Measurements from ENCODE around the gene SUMF2. TPM values are rescaled to one million over a fixed set of nuclear protein-coding genes. Genes with fewer than 3 reads are reported as not detected.
A peak's percentile ranks its signal among the peaks of the same experiment; 100 is the strongest.

The SUMF2 gene
- total and polyA plus RNA-seq, 2 of the 4 experiments (the other 2 are of a cell fraction): 86.2 to 97.3 TPM

GRCh38 chr7:56079450-56080185, 15.5 kb downstream of the SUMF2 start:
- TF ChIP-seq, protein P1, sequence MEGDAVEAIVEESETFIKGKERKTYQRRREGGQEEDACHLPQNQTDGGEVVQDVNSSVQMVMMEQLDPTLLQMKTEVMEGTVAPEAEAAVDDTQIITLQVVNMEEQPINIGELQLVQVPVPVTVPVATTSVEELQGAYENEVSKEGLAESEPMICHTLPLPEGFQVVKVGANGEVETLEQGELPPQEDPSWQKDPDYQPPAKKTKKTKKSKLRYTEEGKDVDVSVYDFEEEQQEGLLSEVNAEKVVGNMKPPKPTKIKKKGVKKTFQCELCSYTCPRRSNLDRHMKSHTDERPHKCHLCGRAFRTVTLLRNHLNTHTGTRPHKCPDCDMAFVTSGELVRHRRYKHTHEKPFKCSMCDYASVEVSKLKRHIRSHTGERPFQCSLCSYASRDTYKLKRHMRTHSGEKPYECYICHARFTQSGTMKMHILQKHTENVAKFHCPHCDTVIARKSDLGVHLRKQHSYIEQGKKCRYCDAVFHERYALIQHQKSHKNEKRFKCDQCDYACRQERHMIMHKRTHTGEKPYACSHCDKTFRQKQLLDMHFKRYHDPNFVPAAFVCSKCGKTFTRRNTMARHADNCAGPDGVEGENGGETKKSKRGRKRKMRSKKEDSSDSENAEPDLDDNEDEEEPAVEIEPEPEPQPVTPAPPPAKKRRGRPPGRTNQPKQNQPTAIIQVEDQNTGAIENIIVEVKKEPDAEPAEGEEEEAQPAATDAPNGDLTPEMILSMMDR (conservative IDR thresholded peaks at IDR 0.05; ENCODE audit: low read depth, low read length): peak; percentile 73
- peak; percentile 35 for TF ChIP-seq RAD21 (IDR thresholded peaks at IDR 0.05; ENCODE audit: low read length)
- no peak for TF ChIP-seq CEBPB (IDR thresholded peaks at IDR 0.05; ENCODE audit: low read depth, low read length)
- dilution Hi-C loops (cut with HindIII; ENCODE audit: low sequenced_read_pairs, unreplicated experiment) (no loop called here), intact Hi-C loops (cut with micrococcal nuclease) (no loop called here), in situ Hi-C loops (cut with MboI; ENCODE audit: low sequenced_read_pairs) (loop anchor here (10.0 to 25.0 kb wide), 3 partner anchors 435 to 1317 kb away; partner anchors contain the start of gene SEC61G)
- Histone ChIP-seq H2BK20ac (ENCODE audit: low read depth, low read length) (no peak overlapping the region), H3K56ac (ENCODE audit: extremely low read depth, insufficient read depth, low read length) (no peak overlapping the region), H3K4me3 (ENCODE audit: insufficient read depth, low read depth, low read length) (no peak overlapping the region), H2AK9ac (replicated peaks; ENCODE audit: low read depth, low read length, poor library complexity) (peak overlapping the region; percentile 68), H3K4me2 (ENCODE audit: low read depth, low read length) (peak overlapping the region; percentile 7; the same call in 1 of the 2 replicates), H3K4ac (ENCODE audit: low read depth, low read length) (peak overlapping the region; percentile 28), H3K27ac (ENCODE audit: insufficient read depth, low read length) (peak overlapping the region; percentile 54; the same call in 1 of the 2 replicates), H3K18ac (ENCODE audit: low read depth, low read length) (no peak overlapping the region), H3K9me1 (ENCODE audit: insufficient read depth, low read length) (0 out of 2 replicates have a peak, but pooled peaks cover 3% of the 10 kb centered on the region), H3K23ac (ENCODE audit: low read depth, low read length) (no peak overlapping the region; the same call in 1 of the 2 replicates), H3K27me3 (ENCODE audit: control insufficient read depth, insufficient read depth, low read length) (no peaks in the 10 kb centered on the region), H4K20me1 (ENCODE audit: insufficient read depth, low read length) (no peaks in the 10 kb centered on the region), H2BK5ac (ENCODE audit: low read depth, low read length, poor library complexity, severe bottlenecking) (no peak overlapping the region), H4K91ac (ENCODE audit: insufficient read depth, low read depth, low read length) (no peak overlapping the region), H2AK5ac (ENCODE audit: low read depth, low read length) (no peak overlapping the region), H3K4me1 (ENCODE audit: control insufficient read depth, insufficient read depth, low read length) (peaks cover 10% of the 10 kb centered on the region), H2AFZ (replicated peaks; ENCODE audit: low read length, poor library complexity) (peak overlapping the region; percentile 79), H3K79me1 (ENCODE audit: low read depth in 1 of 2, low read length in 2 of 2) (0 out of 4 replicates have a peak, but pooled peaks cover 0 to 3% of the 10 kb centered on the region in 2 experiments), H3K14ac (replicated peaks; ENCODE audit: low read depth, low read length) (peak overlapping the region; percentile 22; the same call in 1 of the 2 replicates), H3K9me3 (ENCODE audit: control insufficient read depth, insufficient read depth, low read length) (no peaks in the 10 kb centered on the region), H4K5ac (ENCODE audit: low read depth, low read length) (no peak overlapping the region; the same call in 1 of the 2 replicates), H3K36me3 (ENCODE audit: control insufficient read depth, insufficient read depth, low read length) (peaks cover 21% of the 10 kb centered on the region; the same call in 1 of the 2 replicates), H2BK15ac (ENCODE audit: low read depth, low read length) (no peak overlapping the region), H3K9ac (ENCODE audit: low read depth, low read length) (peak overlapping the region; percentile 6; the same call in 1 of the 2 replicates), H2BK120ac (ENCODE audit: low read depth, low read length) (no peak overlapping the region), H4K8ac (ENCODE audit: low read depth in 2 of 2, low read length in 2 of 2) (peak overlapping the region in 1 of 2 experiments; percentile 36; a peak in 1 of 4 replicates)
- no CpG with 5 or more reads among the region's 12 CpGs for WGBS, 2 experiments (ENCODE audit: extremely low coverage in 2 of 2, insufficient read length in 1 of 2)
- ATAC-seq (ENCODE audit: low read depth): peak; percentile 86
- peak; percentile 71 for DNase-seq
- POLR2A ChIA-PET (ENCODE audit: unreplicated experiment): no interaction called here
- CTCF ChIA-PET: interaction anchor here (0.5 to 1.9 kb wide), 7 partner anchors 9 to 189 kb away, joined by 3 to 8 read pairs (median 3); partner anchors contain the start of gene PHKG1
- BruUV-seq (replicated peaks): TSS peak; percentile 93
